SK-N-SH (cell line): ENCODE data around the gene CFAP20DC. TPM values are rescaled to one million over a fixed set of nuclear protein-coding genes. Genes with fewer than 3 reads are reported as not detected.
"Not testable (repeated sequence)": the region's sequence is repeated elsewhere in the genome, so short reads cannot be mapped to it uniquely, and the experiment has no call there.

Source experiments
- CTCF ChIA-PET: fragments of 300-600, 350-600 bp; formaldehyde crosslinking; extraction: SDS; loops from one replicate; lab custom pipeline; 2021; lab: Yijun Ruan, JAX
- POLR2A ChIA-PET: fragments of 350-600 bp; sonication (Branson Sonifier 250); formaldehyde crosslinking; extraction: SDS; loops from one replicate; lab custom pipeline; 2020; ENCODE audit warnings: antibody characterized with exemption, inconsistent platforms; lab: Yijun Ruan, JAX
- DNase-seq: peaks from one replicate; pipeline ENCODE4 v3.0.0; 2012
- H2AFZ ChIP-seq: fragments of 200-600 bp; sonication (generic); 2 replicates; pipeline ENCODE4 v1.8.1; 2016; ENCODE audit warnings: antibody characterized with exemption, mild to moderate bottlenecking, low read depth
- H3F3A ChIP-seq: fragments of 200-600 bp; sonication (generic); replicated peaks from 2 replicates; pipeline ENCODE3; 2016; ENCODE audit warnings: antibody characterized with exemption, mild to moderate bottlenecking; ENCODE audit not compliant: insufficient read depth
- H3K27ac ChIP-seq, 2 experiments: fragments of 200-500 bp in 1 of 2; fragments of 200-600 bp in 1 of 2; sonication (Bioruptor generic) in 1 of 2; sonication (generic), shearing (Covaris generic) in 1 of 2; 2 replicates each; pipeline versions ENCODE4 v1.5.1 to v1.6.1; 2014 to 2016; ENCODE audit warnings: low read depth in 2 of 2, inconsistent platforms in 1 of 2, low read length in 1 of 2, mild to moderate bottlenecking in 1 of 2, mixed read lengths in 1 of 2
- H3K27me3 ChIP-seq: fragments of 200-600 bp; sonication (generic), shearing (Covaris generic); 2 replicates; pipeline ENCODE4 v1.6.1; 2016; ENCODE audit warnings: mixed run types; ENCODE audit not compliant: insufficient read depth
- H3K36me3 ChIP-seq, 2 experiments: fragments of 200-500 bp in 1 of 2; fragments of 200-600 bp in 1 of 2; sonication (Bioruptor generic) in 1 of 2; sonication (generic) in 1 of 2; replicated peaks in 1 of 2; 2 replicates each; pipeline versions ENCODE3 to v1.5.1; 2014 to 2016; ENCODE audit warnings: low read length in 1 of 2, mild to moderate bottlenecking in 1 of 2; ENCODE audit not compliant: insufficient read depth in 2 of 2, control insufficient read depth in 1 of 2
- H3K4me1 ChIP-seq, 2 experiments: fragments of 200-500 bp in 1 of 2; fragments of 200-600 bp in 1 of 2; sonication (Bioruptor generic) in 1 of 2; sonication (generic), shearing (Covaris generic) in 1 of 2; 2 replicates each; pipeline versions ENCODE4 v1.5.1 to v1.6.1; 2014 to 2016; ENCODE audit warnings: low read depth in 1 of 2, low read length in 1 of 2, mixed run types in 1 of 2; ENCODE audit not compliant: insufficient read depth in 2 of 2, control insufficient read depth in 1 of 2
- H3K4me2 ChIP-seq: fragments of 200-600 bp; sonication (generic), shearing (Covaris generic); 2 replicates; pipeline ENCODE4 v1.6.1; 2017; ENCODE audit warnings: mixed run types
- H3K4me3 ChIP-seq, 2 experiments: fragments of 200-500 bp in 1 of 2; fragments of 200-600 bp in 1 of 2; sonication (Bioruptor generic) in 1 of 2; sonication (generic), shearing (Covaris generic) in 1 of 2; 2 replicates each; pipeline versions ENCODE4 v1.5.1 to v1.8.1; 2014 to 2016; ENCODE audit warnings: low read depth in 2 of 2, inconsistent platforms in 1 of 2, low read length in 1 of 2, mild to moderate bottlenecking in 1 of 2, mixed read lengths in 1 of 2, moderate library complexity in 1 of 2
- H3K79me2 ChIP-seq: fragments of 200-600 bp; sonication (generic); 2 replicates; pipeline ENCODE4 v1.8.1; 2017; ENCODE audit warnings: mild to moderate bottlenecking; ENCODE audit not compliant: insufficient read depth
- H3K9ac ChIP-seq: fragments of 200-600 bp; sonication (generic); 2 replicates; pipeline ENCODE4 v1.6.1; 2017; ENCODE audit warnings: mixed run types
- H3K9me2 ChIP-seq: fragments of 200-600 bp; sonication (generic); 2 replicates; pipeline ENCODE4 v1.6.1; 2017; ENCODE audit warnings: mixed run types
- H3K9me3 ChIP-seq: fragments of 200-600 bp; sonication (generic); 2 replicates; pipeline ENCODE4 v1.6.1; 2017; ENCODE audit warnings: mixed run types, mild to moderate bottlenecking, moderate library complexity
- H4K20me1 ChIP-seq: fragments of 200-600 bp; sonication (generic); 2 replicates; pipeline ENCODE4 v1.6.1; 2017; ENCODE audit warnings: mild to moderate bottlenecking, mixed run types; ENCODE audit not compliant: insufficient read depth
- EP300 ChIP-seq, 2 experiments: IDR thresholded peaks; 2 replicates each; pipeline versions ENCODE4 v1.4.0 to v1.6.1; 2012; ENCODE audit warnings: borderline replicate concordance in 1 of 2, low read depth in 1 of 2, low read length in 1 of 2
- GATA2 ChIP-seq: sonication (generic); formaldehyde crosslinking; IDR thresholded peaks from 2 replicates; pipeline ENCODE4 v1.5.0; 2020; ENCODE audit warnings: mild to moderate bottlenecking, missing genetic modification reagents
- NRF1 ChIP-seq: IDR thresholded peaks from 2 replicates; pipeline ENCODE4 v1.6.1; 2012; ENCODE audit warnings: low read depth, mild to moderate bottlenecking, low read length
- RAD21 ChIP-seq: IDR thresholded peaks from 2 replicates; pipeline ENCODE4 v1.6.1; 2012; ENCODE audit warnings: mild to moderate bottlenecking, low read length
- SMC3 ChIP-seq: IDR thresholded peaks from 2 replicates; pipeline ENCODE4 v1.6.1; 2012; ENCODE audit warnings: low read depth, low read length, improper control_type of control experiment
- TAF1 ChIP-seq: IDR thresholded peaks from 2 replicates; pipeline ENCODE4 v1.6.1; 2012; ENCODE audit warnings: low read depth, mild to moderate bottlenecking, low read length, moderate library complexity, borderline replicate concordance
- WGBS: methylation state at CpG from one replicate; pipeline ENCODE4 v1.1.6; 2017; ENCODE audit warnings: low lambda C conversion rate; 5-methylcytosine and 5-hydroxymethylcytosine counted together
- polyA plus RNA-seq, 3 experiments: library from polyadenylated mRNA; depleted of rRNA; stranded (reverse); fragments of >200 nt; gene quantifications; 2 replicates each; pipeline ENCODE4 v1.2.3, GENCODE V29; 2012
- TF ChIP-seq, protein P1 (sequence below): fragments of 150-350 bp; IDR thresholded peaks from 2 replicates; pipeline ENCODE4 v1.6.1; 2016; ENCODE audit warnings: mild to moderate bottlenecking, low read depth, low read length

The CFAP20DC gene
- polyA plus RNA-seq, 1 of the 3 experiments (the other 2 are of a cell fraction), result 1.8 TPM

- Histone ChIP-seq H3F3A (no peaks in the 10 kb centered on the region), H3K27me3 (no peaks in the 10 kb centered on the region), H3K9ac (no peak overlapping the region), H3K9me3 (no peaks in the 10 kb centered on the region), H3K27ac (peak overlapping the region in 1 of 2 experiments; percentile 55; a peak in 2 of 4 replicates), H3K4me1 (peaks cover 0 to 8% of the 10 kb centered on the region in 2 experiments; a peak in 2 of 4 replicates), H3K79me2 (no peaks in the 10 kb centered on the region), H3K4me2 (no peak overlapping the region), H4K20me1 (no peaks in the 10 kb centered on the region), H3K9me2 (no peaks in the 10 kb centered on the region), H3K4me3 (no peak overlapping the region), H3K36me3 (no peaks in the 10 kb centered on the region), H2AFZ (no peak overlapping the region)
- TF ChIP-seq SMC3 (no peak), GATA2 (CRISPR knock-in tag) (peak; percentile 54; the same call in 1 of the 2 replicates), EP300 (IDR thresholded peaks at IDR 0.05; ENCODE audit: borderline replicate concordance in 1 of 2, low read depth in 1 of 2, low read length in 1 of 2) (peak in 1 of 2 experiments; percentile 71; a peak in 2 of 4 replicates)
- CTCF ChIA-PET, result interaction anchor here (0.6 to 0.7 kb wide), 2 partner anchors 15 to 662 kb away, joined by 3 read pairs; no protein-coding TSS in a partner anchor
- POLR2A ChIA-PET, result no interaction called here
- DNase-seq, result peak; percentile 28
- WGBS, result 15% methylated on average over 3 of the region's 3 CpGs
Measured at GRCh38 chr3:58707390-58707930, 342.4 kb downstream of the CFAP20DC start.

DNA sequence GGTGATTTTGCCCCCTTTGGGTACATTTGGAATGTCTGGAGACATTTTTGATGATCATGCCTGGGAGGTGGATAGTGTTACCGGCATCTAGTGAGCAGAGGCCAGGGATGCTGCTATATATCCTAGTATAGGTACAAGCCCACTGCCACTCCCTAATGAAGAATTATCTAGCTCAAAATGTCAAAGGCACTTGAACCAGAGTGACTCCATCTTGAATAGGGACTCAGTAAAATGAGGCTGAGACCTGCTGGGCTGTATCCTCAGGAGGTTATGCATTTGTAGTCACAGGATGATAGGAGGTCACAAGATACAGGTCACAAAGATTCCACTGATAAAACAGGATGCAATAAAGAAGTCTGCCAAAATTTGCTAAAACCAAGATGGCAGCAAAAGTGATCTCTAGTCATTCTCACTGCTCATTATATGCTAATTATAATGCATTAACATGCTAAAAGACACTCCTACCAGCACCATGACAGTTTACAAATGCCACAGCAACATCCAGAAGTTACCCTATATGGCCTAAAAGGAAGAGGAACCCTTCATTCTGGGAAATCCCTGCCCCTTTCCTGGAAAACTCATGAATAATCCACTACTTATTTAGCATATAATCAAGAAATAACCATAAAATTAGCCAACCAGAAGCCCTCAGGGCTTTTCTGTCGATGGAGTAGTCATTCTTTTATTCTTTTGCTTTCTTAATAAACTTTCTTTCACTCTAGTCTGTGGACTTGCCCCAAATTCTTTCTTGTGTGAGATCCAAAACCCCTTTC is 343.2 kb downstream of the CFAP20DC start:
- H3K9ac ChIP-seq, result no peak overlapping the region
- H3K27me3 ChIP-seq, result no peaks in the 10 kb centered on the region
- WGBS, result 30% methylated on average over 2 of the region's 2 CpGs
- DNase-seq, result no peak
- no peak overlapping the region for H3K4me3 ChIP-seq
- H3K27ac ChIP-seq, result peak overlapping the region in 1 of 2 experiments; percentile 55; a peak in 1 of 4 replicates
- CTCF ChIA-PET, result interaction anchor here (0.7 to 1.0 kb wide), 2 partner anchors 118 to 663 kb away, joined by 3 read pairs; no protein-coding TSS in a partner anchor
- no peaks in the 10 kb centered on the region for H3K36me3 ChIP-seq
- TF ChIP-seq NRF1 (no peak), RAD21 (no peak)
- TF ChIP-seq, protein P1, sequence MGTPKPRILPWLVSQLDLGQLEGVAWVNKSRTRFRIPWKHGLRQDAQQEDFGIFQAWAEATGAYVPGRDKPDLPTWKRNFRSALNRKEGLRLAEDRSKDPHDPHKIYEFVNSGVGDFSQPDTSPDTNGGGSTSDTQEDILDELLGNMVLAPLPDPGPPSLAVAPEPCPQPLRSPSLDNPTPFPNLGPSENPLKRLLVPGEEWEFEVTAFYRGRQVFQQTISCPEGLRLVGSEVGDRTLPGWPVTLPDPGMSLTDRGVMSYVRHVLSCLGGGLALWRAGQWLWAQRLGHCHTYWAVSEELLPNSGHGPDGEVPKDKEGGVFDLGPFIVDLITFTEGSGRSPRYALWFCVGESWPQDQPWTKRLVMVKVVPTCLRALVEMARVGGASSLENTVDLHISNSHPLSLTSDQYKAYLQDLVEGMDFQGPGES, result no peak
- H2AFZ ChIP-seq, result no peak overlapping the region
- no peaks in the 10 kb centered on the region for H3K79me2 ChIP-seq
- H3K4me2 ChIP-seq, result no peak overlapping the region
- H3K9me3 ChIP-seq, result no peaks in the 10 kb centered on the region
- POLR2A ChIA-PET, result no interaction called here
- no peaks in the 10 kb centered on the region for H4K20me1 ChIP-seq
- H3K4me1 ChIP-seq, result peaks cover 0 to 1% of the 10 kb centered on the region in 2 experiments; a peak in 2 of 4 replicates
- H3K9me2 ChIP-seq, result no peaks in the 10 kb centered on the region
- H3F3A ChIP-seq, result no peaks in the 10 kb centered on the region

GRCh38 chr3:58704745-58705144 is 345.1 kb downstream of the CFAP20DC start:
- H3K9me2 ChIP-seq, result no peaks in the 10 kb centered on the region
- no peak for DNase-seq
- H4K20me1 ChIP-seq, result no peaks in the 10 kb centered on the region
- no peak for TF ChIP-seq TAF1
- H3K27me3 ChIP-seq, result no peaks in the 10 kb centered on the region
- WGBS, result 21% methylated on average over 2 of the region's 2 CpGs
- CTCF ChIA-PET, result no interaction called here
- H3K27ac ChIP-seq, result no peak overlapping the region
- no peaks in the 10 kb centered on the region for H3F3A ChIP-seq
- no peaks in the 10 kb centered on the region for H3K79me2 ChIP-seq
- POLR2A ChIA-PET, result no interaction called here
- H3K36me3 ChIP-seq, result no peaks in the 10 kb centered on the region
- no peak overlapping the region for H3K9ac ChIP-seq
- no peaks in the 10 kb centered on the region; a peak in 2 of 4 replicates for H3K4me1 ChIP-seq
- no peak overlapping the region for H3K4me3 ChIP-seq
- no peaks in the 10 kb centered on the region for H3K9me3 ChIP-seq
- no peak overlapping the region for H3K4me2 ChIP-seq
- H2AFZ ChIP-seq, result no peak overlapping the region

DNA sequence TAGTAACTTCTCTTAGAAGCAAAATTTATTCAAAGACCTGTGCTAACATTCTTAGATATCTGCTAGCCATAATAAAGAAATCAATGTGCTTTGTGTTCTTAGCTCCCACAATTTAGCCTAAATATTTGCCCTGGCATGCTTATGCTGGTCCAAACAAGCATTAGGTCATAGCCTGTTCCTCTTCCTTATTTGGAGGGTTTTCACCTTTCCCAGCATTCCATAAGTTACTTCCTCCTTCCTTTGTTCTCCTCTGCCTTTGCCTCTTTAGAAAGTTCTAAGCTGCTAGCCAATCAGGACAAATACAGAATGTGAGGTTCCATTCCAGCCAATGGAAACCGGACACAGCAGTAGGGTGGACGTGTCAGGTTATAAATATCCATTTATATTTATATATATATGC is 345.5 kb downstream of the CFAP20DC start:
- H3K9me3 ChIP-seq, H3K27me3 ChIP-seq, H3K4me2 ChIP-seq, H3K9ac ChIP-seq, H4K20me1 ChIP-seq, H3K4me3 ChIP-seq, H3K9me2 ChIP-seq, DNase-seq, POLR2A ChIA-PET, H3K36me3 ChIP-seq, H3K4me1 ChIP-seq, CTCF ChIA-PET, H3F3A ChIP-seq, H3K79me2 ChIP-seq, H3K27ac ChIP-seq, H2AFZ ChIP-seq: not testable (repeated sequence)
- WGBS, result 27% methylated on average over 2 of the region's 2 CpGs
